Measurements from ENCODE around the gene OR10G3. TPM values are rescaled to one million over a fixed set of nuclear protein-coding genes. Genes with fewer than 3 reads are reported as not detected.
"Not testable (repeated sequence)": the region's sequence is repeated elsewhere in the genome, so short reads cannot be mapped to it uniquely, and the experiment has no call there.

OR10G3 gene, protein sequence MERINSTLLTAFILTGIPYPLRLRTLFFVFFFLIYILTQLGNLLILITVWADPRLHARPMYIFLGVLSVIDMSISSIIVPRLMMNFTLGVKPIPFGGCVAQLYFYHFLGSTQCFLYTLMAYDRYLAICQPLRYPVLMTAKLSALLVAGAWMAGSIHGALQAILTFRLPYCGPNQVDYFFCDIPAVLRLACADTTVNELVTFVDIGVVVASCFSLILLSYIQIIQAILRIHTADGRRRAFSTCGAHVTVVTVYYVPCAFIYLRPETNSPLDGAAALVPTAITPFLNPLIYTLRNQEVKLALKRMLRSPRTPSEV
- total RNA-seq = not detected
- long read RNA-seq = 0 reads

- intact Hi-C loops (cut with DNase I, micrococcal nuclease) = no loop called here
Measured at GRCh38 chr14:21579976-21580375, at the start of gene OR10G3. TSS of gene OR10G3 (minus strand) at chr14:21580076. CDS start at chr14:21570744, 9,332 bp downstream.

DNA sequence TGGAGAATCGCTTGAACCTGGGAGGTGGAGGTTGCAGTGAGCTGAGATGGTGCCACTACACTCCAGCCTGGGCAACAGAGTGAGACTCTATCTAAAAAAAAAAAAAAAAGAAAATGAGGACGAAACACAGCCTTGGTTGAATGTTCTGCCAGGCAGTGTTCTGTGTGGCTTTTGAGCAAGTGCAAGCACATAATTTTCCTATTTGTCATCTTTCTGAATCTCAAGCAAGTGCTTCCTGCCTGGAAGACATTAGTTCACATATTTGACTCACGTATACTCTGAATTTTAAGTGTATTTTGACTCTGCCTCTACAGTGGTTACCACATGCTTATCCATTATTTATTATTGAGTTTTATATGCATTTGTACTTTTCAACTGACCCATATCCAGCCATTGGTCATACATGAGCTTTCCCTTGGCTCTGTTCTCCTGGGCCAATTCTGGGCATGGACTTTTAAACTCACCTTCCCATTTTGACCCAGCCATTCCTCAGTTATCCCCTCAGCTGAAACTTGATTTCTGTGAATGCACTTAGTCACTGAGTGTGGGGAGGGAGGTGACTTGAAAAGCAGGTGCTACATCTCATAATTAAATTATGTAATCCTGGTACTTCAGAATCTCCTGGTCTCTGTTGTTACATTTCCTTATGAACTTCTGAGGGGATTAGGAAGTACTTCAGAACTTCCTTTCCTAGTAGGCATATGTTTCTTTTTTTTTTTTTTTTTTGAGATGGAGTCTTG is 46.8 kb upstream of the OR10G3 start:
- no peak for ATAC-seq
- intact Hi-C loops (cut with DNase I, micrococcal nuclease) = no loop called here
- no peak for DNase-seq

More at GRCh38 chr14:21579976-21580375, at the start of gene OR10G3:
- DNase-seq = no peak
- no peak for ATAC-seq

GRCh38 chr14:21617614-21618013 is 37.7 kb upstream of the OR10G3 start:
- intact Hi-C loops (cut with DNase I, micrococcal nuclease) = no loop called here
- ATAC-seq (no peak), DNase-seq (no peak)

DNA sequence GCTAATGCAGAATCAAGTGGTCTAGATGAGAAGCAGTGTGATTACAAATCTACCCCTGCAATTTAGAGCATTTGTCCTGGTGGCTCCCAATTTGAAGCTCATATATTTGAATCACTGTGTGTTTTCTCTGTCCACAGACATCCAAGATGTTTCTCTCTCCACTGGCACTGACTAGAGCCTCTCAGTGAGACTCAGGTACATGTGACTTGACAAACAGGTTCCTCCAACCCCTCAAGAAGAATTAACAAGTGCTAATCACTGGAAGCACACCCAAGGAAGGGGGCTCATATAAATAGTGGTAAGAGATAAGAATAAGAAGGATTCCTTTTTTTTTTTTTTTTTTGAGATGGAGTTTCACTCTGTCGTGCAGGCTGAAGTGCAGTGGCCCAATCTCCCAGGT is 34.4 kb upstream of the OR10G3 start:
- intact Hi-C loops (cut with DNase I, micrococcal nuclease) = no loop called here
- ATAC-seq (no peak), DNase-seq (no peak)

DNA sequence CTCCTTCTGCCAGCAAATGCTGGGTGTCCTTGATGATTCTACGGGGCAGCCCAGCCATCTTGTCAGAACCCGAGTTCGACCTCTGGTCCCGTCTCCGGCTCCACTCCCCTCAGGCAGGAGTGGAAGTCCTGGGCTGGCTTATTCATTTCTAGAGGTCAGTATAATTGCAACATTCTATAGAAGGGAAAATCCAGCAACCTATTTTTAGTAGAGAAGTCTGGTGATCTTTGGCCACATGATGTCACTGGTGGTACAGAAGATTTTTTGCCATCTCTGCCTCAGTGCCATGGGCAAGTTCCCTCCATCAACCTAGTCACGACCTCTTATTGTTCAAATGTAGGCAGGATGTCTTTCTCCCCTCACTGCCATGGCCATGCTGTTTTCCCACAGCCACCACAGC is 32.4 kb upstream of the OR10G3 start:
- intact Hi-C loops (cut with DNase I, micrococcal nuclease) = no loop called here

DNA sequence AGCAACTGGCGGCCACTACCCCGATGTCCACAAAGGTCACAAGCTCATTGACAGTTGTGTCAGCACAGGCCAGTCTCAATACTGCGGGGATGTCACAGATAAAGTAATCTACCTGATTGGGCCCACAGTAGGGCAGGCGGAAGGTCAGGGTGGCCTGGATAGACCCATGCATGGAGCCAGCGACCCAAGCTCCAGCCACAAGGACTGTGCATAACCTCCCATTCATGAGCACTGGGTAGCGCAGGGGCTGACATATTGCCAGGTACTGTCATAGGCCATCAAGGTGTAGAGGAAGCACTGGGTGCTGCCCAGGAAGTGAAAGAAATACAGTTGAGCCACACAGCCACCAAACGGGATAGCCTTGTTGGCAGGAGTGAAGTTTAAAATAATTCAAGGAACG is 22.3 kb upstream of the OR10G3 start:
- ATAC-seq; DNase-seq; intact Hi-C loops (cut with DNase I, micrococcal nuclease): not testable (repeated sequence)

More for the DNA sequence above, 32.4 kb upstream of the OR10G3 start:
- no peak for DNase-seq
- ATAC-seq = no peak

GRCh38 chr14:21589317-21589716 is 9.4 kb upstream of the OR10G3 start:
- ATAC-seq (no peak), DNase-seq (no peak)
- intact Hi-C loops (cut with DNase I, micrococcal nuclease) = no loop called here

DNA sequence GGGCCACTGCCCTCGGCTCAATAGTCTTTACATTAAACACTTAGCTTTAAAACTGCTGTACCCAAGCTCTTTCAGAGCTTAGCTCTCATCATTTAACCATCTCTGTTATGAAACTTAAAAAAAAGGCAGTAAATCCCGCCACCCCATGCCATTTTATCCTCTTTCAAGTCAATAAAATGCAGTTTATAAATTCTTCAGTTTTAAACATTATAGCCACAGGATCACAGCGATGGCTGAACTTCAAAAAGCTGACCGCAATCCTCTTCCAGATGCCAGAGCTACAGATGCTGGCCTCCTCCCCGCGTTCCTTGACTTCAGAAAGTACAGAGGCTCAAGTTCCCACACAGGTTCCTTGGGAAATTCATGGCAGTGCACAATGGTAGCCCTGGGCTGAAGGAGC is 4.2 kb downstream of the OR10G3 start:
- ATAC-seq (no peak), DNase-seq (no peak)
- intact Hi-C loops (cut with DNase I, micrococcal nuclease) = no loop called here

DNA sequence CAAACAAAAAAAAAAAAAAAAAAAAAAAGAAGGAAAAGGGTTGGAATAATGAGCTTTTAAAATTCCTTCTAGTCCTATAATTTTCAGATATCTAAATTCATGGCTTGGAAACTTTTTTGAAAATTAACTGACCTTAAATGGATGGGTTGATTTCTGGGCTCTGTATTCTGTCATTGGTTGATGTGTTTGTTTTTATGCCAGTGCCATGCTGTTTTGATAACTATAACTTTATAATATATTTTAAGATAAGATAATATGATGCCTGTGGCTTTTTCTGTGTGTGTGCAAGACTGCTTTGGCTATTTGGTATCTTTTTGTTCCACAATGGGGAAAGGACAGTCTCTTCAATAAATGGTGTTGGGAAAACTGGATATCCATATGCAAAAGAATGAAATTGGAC is 7.3 kb downstream of the OR10G3 start:
- ATAC-seq = no peak
- intact Hi-C loops (cut with DNase I, micrococcal nuclease) = no loop called here
- DNase-seq = no peak

- intact Hi-C loops (cut with DNase I, micrococcal nuclease) = no loop called here
- ATAC-seq (no peak), DNase-seq (no peak)
Measured at GRCh38 chr14:21558703-21559170, 21.1 kb downstream of the OR10G3 start.

GRCh38 chr14:21557084-21557901 is 22.6 kb downstream of the OR10G3 start:
- peak; percentile 46 to 78 for DNase-seq
- ATAC-seq = peak; percentile 74
- intact Hi-C loops (cut with DNase I, micrococcal nuclease) = no loop called here

DNA sequence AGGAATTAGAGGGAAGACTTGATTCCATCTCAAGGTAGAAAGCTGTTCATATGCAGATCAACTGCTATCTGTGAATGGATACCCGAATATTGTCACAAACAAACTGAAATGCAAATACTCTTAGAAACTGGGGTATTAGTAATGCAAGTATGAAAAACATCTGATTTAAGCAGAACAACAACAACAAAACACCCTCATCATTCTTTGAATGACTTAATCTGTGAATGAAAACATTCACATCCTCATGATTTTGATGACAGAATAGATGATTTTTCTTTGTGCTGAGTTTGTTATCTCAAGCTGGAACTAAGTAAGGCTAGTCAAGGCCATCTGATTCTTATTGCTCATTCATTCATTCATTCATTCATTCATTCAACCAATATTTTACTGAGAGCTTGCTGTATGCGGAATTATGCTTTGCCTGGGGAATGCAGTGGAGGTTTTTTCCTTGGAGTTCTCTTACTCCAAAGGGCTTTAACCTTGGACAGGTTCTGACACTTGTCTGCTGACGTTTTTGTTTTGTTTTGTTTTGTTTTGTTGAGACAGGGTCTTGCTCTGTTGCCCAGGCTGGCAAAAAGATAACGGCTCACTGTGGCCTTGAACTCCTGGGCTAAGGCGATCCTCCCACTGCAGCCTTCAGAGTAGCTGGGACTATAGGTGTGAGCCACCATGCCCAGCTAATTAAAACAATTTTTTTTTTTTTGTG is 23.3 kb downstream of the OR10G3 start:
- DNase-seq = no peak
- intact Hi-C loops (cut with DNase I, micrococcal nuclease) = no loop called here
- no peak for ATAC-seq

DNA sequence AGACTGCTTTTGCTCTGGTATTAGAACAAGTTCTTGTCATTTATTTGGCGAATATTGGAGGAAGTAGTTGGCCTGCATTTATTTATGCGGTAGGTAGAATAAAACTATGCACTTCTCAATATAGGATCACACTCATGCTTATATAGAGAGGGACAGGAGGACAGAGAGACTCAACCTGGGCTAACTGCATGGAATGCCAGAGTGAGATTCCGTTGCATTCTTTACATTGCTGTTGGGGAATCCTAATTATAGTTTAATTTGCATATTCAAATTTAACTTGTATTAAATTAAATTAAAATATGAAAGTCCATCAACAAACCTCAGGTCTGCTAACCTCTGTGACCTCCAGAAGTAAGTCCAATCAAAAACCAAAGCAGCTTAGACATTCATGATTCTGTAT is 26.6 kb downstream of the OR10G3 start:
- ATAC-seq (no peak), DNase-seq (no peak)
- intact Hi-C loops (cut with DNase I, micrococcal nuclease) = no loop called here

DNA sequence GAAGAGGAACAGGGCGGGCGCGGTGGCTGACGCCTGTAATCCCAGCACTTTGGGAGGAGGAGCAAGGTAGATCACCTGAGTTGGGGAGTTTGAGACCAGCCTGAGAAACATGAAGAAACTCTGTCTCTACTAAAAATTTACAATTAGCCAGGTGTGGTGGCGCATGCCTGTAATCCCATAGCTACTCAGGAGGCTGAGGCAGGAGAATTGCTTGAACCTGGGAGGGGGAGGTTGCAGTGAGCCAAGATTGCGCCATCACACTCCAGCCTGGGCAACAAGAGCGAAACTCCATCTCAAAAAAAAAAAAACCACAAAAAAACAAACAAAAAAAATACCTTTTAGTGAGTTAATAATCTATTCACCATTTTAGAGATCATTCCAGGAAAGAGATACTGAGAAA is 35.3 kb downstream of the OR10G3 start:
- DNase-seq; intact Hi-C loops (cut with DNase I, micrococcal nuclease); ATAC-seq: not testable (repeated sequence)

- no peak for ATAC-seq
- intact Hi-C loops (cut with DNase I, micrococcal nuclease) = no loop called here
- no peak for DNase-seq
Measured at GRCh38 chr14:21543963-21544362, 35.9 kb downstream of the OR10G3 start.

DNA sequence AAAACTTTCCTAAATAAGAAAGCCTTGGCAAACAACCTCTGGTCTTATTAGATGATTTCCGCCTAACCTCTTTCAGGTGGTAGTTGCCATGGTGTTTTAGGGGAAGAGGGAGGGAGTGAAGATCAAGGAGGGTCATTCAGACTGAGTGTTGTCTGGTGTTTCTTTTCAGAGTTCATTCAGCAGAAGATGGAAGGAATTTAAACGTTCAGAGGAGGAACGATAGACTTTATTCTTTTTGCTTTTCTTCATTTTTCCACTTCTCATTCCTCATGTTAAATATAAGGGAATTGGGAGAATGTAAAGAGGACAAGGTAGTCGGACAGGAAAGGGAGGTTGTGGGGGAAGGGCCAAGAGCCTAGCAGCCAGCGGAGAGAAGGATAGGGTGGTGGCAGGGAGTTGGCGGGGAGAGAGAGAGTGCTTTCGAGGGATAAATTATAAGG is 36.3 kb downstream of the OR10G3 start:
- intact Hi-C loops (cut with DNase I, micrococcal nuclease) = no loop called here
- ATAC-seq = no peak
- DNase-seq = no peak

- ATAC-seq (no peak), DNase-seq (no peak)
- intact Hi-C loops (cut with DNase I, micrococcal nuclease) = no loop called here
Measured at GRCh38 chr14:21541413-21542074, 38.3 kb downstream of the OR10G3 start.

DNA sequence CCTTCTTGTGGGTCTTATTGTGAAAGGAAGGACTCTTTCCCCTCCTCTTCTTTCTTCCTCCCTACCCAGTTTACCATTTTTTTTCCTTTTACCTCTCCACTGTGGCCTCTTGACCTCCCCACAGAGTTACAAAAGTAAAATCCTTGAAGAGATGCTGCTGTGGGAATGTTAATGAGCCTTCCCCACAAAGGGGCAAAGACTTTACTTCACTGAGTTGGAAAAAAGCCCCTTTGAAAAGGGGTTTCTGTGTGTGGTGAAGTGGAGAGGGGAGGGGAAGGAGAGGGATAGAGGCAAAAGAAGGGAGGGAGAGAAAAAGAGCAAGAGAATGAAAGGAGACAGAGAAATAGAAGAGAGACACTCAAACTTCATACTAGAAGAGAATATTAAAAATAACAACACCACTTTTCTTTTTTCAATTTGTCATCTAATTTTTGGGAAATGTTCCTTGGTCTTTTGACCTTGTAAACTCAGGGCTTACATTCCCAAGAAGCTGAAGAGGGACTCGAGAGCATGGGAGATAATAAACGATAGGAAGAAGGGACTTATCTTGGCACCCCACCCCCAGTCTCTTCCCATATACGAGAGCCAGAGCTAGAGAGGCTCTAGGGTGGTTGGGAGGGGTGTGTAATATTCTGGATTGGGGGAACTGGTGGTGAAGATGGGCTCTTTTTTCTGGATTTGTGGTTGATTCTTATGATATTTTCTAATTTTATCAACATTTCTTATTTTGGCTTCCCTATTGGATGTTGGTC is 40.5 kb downstream of the OR10G3 start:
- DNase-seq (no peak), ATAC-seq (no peak)
- intact Hi-C loops (cut with DNase I, micrococcal nuclease) = no loop called here

Data from left colon (tissue), 2 donors.